Stimulated activated CD4-positive, alpha-beta T cell treated with anti-CD3 and anti-CD28 coated beads, Interleukin-15, amount 100 ng/mL, for 1 hour (primary cell): ENCODE results near the gene IMPA2.

Source experiments
- DNase-seq, 2 donors: peaks; one replicate each; pipeline ENCODE4 v3.0.0-alpha.2; 2020; ENCODE audit warnings: low read depth in 1 of 2, low spot score in 1 of 2

The IMPA2 gene

DNA sequence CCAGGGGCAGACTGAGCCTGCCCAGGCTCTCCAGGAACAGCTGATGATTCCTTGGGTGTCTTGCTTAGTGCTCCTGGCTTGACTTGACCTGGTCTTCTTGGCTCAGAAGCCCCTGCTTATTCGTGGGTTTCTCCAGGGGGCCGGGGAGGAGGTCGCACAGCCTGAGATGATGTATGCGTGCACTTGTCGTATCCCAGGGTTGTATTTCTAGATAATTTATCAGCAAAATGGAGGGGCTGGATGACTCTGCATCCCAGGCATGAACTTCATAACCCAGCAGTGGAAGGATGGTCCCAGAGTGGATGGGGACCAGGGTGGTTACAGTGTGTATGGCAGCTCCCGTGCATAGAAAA, 25.2 kb downstream of the IMPA2 start:
- no peak for DNase-seq

DNA sequence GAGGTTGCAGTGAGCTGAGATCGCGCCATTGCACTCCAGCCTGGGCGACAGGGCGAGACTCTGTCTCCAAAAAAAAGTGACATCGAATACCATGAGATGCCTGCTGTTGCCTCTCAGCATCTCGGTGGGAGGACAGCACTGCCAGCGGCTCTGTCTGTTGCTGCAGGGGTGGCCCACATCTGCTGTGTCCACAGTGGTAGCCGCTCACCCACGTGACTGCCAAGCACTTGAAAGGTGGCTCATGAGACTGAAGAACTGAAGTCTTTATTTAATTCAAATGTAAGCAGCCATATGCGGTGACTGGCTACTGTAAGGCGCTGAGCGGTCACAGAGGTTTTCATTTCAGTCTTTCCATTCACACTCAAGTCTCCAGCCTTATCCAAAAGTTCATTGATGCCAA, 25.8 kb downstream of the IMPA2 start:
- DNase-seq, result no peak

DNA sequence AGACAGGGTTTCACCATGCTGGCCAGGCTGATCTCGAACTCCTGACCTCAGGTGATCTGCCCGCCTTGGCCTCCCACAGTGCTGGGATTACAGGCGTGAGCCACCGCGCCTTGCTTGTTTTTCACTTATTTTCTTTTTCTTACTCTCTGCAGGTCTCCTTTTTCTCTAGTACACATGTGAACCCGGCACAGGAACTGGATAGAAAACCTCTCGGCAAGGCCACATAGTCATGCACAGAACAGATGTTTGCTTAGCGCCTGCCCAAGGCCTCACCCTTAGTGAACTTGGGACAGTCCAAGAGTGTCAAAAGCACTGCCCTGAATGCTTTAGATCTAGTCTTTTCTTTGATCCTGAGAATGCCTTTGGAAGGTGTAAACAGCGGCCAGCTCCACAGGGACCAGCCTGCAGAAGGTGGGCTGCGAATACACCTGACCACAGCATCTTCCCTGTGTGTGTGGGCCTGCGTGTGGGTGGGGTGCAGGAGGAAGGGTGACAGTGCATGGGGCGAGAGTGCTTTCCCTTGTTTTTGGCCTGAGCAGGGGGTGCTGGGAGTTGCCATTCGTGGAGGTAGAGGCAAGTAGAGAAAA, 27.0 kb downstream of the IMPA2 start:
- no peak for DNase-seq

- no peak for DNase-seq
These were observed 27.7 kb downstream of the IMPA2 start for GRCh38 chr18:12008842-12009580.

DNA sequence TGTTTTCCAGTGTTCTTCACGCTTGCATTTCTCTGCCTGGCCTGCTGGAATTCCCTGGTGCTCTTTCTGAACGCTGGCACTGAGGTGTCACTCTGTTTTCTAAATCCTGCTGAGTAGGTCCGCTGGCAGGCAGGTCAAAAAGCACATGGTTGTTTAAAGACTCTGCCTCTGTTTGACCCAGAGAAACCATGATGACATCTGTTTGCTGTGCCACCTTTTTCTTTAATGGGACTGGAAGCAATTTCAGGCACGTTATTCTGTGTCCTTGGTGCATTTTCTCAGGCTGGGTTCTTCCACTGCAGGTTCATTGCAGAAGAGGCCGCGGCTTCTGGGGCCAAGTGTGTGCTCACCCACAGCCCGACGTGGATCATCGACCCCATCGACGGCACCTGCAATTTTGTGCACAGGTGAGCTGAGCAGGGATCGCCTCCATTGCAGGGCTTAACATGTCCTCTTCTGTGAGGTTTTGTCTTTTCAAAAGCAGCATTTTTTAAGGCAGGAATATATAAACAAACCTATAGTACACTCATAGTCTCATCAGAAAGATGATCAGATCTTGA, 28.4 kb downstream of the IMPA2 start:
- DNase-seq, result no peak

- DNase-seq, result no peak
These were observed 29.0 kb downstream of the IMPA2 start for GRCh38 chr18:12010187-12010802.

DNA sequence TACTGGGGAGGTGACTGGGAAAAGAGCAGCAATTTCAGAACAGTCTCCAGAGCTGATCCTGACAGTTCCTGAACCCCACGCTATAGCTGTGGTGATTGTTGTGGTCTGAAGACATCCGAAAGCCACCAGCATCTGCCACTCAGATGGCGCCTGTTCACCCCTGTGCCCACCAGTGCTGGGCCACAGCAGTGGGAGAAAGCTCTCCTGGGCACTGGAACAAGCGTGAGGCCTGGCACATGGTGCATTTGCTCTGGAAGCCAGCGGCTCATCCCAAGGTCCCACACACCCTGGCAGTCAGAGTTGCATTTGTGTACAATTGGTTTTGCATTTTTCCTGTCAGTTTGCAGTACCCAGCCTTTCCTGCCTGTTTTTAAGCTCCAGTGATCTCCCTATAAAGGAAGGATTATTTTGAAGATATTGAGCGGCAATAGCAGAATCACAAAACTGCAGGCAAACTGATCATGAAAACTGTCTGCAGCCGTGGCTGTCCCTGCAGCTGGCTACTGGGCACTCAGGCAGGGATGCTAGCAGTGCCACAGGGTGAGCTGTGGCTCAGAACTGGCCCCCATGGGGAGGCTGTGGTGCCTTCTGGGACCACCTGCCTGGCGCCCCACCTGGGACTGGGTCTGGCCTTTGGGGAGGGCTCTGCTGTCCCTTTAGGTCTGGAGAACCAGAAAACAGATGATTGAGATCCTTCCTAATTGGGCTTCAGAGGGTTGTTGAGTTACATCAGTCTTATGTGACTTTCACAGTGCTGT, 30.1 kb downstream of the IMPA2 start:
- no peak for DNase-seq

DNA sequence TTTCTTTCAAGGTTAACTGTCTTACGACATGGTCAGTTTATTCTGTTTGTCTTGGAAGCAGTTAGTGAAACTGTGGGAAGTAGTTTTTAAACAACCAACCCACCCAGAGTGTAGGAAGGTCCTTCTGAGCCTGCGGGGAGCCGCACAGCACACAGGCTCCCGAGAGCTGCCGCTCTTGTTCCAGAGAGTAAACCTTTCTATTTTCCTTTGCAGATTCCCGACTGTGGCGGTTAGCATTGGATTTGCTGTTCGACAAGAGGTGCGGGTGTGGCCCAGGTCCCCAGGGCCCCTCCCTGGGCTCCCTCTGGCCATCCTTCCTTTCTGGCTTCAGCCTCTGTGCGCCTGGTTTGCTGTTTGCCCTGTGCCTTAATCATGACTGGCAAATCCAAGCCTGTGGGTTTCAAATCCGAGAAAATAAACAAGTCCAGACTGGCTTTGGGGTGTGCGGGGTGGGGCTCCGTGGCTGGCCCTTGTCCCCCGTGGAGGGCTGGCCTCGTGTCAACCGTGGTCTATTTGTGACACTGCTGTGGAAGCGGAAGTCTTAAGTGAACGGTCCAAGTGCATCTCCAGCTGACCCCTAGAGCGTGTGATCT, 30.7 kb downstream of the IMPA2 start:
- DNase-seq, result no peak

DNA sequence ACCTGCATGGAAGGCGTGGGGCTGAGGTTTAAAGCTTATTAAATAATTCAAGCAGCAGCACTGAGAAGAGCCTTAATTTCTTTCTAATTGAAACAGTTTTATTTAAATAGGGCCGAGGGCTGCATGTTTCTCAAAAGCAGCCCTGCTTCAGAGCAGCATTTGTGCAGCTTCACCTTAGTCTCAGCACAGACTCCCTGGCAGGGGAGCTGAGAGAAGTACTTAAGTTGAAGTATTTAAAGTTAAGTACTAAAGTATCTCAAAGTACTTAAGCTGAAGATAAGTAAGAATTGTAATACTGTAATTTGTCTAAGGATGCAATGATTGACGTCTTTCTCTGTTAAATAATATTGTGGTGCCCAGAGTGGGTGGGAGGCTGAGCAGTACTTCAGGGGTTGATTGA, 31.4 kb downstream of the IMPA2 start:
- DNase-seq, result no peak

GRCh38 chr18:12013186-12013916, 32.0 kb downstream of the IMPA2 start:
- DNase-seq, result no peak

GRCh38 chr18:12014086-12014485, 32.8 kb downstream of the IMPA2 start:
- no peak for DNase-seq

GRCh38 chr18:12014521-12015415, 33.5 kb downstream of the IMPA2 start:
- DNase-seq, result no peak

GRCh38 chr18:12015416-12016062, 34.2 kb downstream of the IMPA2 start:
- no peak for DNase-seq

DNA sequence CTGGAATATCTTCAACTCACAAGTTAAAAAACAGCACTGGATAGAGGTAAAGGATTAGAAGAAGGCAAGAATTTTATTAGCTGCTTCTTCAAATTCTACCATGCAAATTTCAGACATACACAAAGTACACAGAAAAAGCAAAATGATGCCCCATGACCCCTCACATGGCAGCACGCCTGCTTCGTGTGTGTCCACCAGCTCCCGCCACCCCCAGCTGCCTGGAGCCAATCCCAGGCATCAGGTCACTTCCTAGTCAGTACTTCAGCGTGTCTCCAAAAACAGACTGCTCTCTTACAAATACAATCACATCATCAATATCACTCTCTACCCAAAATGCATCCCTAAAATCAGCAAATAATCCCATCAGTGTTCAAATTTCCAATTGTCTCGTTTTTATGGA, 35.8 kb downstream of the IMPA2 start:
- no peak for DNase-seq

DNA sequence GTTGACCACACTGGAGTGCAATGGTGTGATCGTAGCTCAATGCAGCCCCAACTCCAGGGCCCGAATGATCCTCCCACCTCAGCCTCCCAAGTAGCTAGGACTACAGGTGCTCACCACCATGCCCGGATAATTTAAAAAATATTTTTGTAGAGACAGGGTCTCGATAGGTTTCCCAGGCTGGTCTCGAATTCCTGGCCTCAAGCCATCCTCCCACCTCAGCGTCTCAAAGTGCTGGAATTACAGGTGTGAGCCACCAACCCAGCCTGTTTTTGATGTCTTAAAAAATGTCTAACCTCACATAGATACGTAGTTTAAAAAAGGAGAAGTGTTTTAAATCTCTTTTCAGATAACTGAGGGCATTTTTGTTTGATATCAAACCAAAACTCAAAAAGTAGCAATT, 37.6 kb downstream of the IMPA2 start:
- DNase-seq, result no peak

DNA sequence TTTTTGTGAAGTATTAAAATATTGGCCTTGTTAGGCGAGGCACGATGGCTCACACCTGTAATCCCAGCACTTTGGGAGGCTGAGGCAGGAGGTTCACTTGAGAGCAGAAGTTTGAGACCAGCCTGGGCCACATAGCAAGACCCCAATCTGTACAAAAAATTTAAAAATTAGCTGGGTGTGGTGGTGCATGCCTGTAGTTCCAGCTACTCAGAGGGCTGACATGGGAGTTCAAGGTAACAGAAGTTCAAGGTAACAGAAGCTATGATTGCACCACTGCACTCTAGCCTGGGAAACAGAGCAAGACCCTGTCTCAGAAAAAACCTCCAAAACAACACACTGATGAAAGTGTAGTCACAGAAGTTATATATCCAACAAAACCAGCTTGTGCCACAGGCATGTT, 39.8 kb downstream of the IMPA2 start:
- DNase-seq, result no peak

GRCh38 chr18:12021596-12021995, 40.3 kb downstream of the IMPA2 start:
- DNase-seq, result no peak

DNA sequence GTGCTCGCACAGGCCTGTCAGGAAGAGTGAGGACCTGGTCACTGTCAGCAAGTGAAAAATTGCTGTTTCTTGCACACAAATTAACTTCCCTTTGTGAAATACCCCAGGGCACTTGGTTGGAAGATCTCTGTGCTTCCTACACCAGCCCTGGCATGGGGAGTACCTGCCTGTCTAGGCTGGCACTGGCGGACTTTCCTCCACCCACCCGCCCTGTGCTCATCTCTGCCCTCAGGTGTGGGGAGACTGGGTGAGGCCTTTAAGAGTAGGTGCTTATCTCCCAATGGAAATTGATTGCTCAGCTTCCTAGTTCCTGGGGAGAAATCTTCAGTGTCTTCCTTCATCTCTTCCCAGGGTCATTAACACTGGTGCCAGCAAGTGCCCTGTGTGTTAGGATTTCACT, 42.1 kb downstream of the IMPA2 start:
- DNase-seq, result no peak

DNA sequence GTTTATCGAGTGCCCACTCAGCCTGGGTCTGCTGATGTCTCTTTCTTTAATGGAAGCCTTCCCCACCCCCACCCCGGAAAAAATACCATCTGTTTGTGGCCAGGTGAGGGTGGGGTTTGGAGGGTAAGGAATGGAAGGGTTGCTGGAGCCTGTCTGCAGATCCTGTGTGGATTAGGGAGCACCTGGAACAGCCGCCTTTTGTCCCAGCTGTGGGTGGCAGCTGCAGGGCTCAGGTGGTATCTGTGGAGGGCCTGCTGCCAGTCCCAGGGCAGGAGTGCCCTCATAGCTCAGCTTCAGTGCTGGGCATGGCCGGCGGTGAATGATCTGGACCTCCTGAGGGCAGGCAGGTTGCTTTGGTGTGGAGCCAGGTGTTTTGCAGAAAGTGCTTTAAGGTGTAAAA, 45.3 kb downstream of the IMPA2 start:
- DNase-seq, result no peak
